Measurements from ENCODE around the gene SOX11. TPM values are rescaled to one million over a fixed set of nuclear protein-coding genes. Genes with fewer than 3 reads are reported as not detected.
"Not testable (repeated sequence)": the region's sequence is repeated elsewhere in the genome, so short reads cannot be mapped to it uniquely, and the experiment has no call there.

Gene SOX11
- 2.8 TPM for total RNA-seq
- long read RNA-seq, full-length matches to known transcripts: 4 of 4 reads
- long read RNA-seq, partial matches to known transcripts: 0 of 4 reads
- long read RNA-seq, other reads (novel, unspliced or antisense): 0 of 4 reads

DNA sequence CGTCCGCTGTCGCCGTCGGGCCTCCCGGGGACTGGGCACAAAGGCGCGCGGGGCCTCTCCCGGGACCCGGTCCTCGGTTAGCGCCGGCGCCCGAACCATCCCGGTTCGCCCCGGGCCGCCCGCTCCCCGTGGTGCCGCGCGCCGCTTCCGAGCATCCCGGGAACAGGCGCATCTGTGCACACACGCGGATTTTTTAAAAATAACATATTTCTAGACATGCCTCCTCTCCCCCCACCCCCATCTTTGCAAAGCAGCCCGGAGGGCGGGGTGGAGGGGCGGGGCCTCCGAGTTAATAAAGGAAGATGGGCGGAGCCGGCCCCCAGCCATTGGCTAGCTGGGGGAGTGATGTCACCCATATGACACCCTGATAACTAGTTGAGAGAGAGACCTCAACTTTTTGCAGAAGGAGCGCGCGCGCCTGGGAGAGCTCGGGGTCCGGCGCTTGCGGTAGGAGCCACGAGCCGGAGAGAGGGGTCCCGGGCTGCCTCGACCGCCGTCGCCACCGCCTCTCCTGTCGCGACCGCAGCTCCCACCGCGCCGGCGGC lies at the start of gene SOX11:
Gene SOX11 (plus strand): TSS at position 400 of the 545 bp plus-strand sequence. CDS start 338 bp downstream, outside the sequence.
- peak; percentile 76 for DNase-seq (ENCODE audit: low spot score)
- intact Hi-C loops (cut with DNase I): loop anchor here (5.0 kb wide), 1 partner anchor 170 kb away; no protein-coding TSS in a partner anchor

DNA sequence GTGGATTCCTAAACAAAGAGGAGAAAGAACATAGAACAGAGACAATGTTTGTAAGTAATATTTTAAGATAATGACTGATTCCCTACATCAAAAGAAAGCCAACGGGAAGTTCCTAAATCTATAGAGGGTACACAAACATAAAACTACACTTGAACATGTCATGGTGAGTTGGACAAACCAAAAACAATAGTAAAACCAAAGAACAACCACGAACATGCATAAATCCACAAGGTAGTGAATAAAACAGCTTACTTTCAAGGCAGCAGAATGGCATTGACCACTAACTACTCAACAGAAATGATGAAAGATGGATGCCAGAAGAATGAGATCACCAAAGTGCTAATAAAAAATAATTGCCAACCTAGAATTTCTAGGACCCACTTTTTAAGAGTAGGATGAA lies 39.5 kb upstream of the SOX11 start:
- intact Hi-C loops (cut with DNase I); DNase-seq (ENCODE audit: low spot score): not testable (repeated sequence)

DNA sequence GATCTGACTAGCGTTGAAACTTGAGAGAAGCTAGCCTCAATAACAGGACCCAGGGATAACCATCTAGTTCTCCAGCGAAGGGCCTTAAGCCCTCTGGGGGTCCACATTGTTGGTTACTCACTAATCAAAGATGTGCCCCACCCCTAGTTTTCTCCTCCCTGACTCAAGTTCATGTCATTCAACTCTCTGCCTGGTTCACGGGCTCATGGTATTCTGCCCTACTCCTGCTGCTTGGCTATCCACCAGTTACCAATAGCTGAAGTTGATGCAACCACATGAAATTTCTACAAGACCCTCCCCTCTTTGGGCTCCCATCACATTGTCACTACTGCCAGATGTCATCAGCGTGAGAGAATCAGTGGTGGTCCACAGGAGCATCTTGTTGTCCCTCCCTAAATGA lies 38.4 kb upstream of the SOX11 start:
- DNase-seq (ENCODE audit: low spot score); intact Hi-C loops (cut with DNase I): not testable (repeated sequence)

DNA sequence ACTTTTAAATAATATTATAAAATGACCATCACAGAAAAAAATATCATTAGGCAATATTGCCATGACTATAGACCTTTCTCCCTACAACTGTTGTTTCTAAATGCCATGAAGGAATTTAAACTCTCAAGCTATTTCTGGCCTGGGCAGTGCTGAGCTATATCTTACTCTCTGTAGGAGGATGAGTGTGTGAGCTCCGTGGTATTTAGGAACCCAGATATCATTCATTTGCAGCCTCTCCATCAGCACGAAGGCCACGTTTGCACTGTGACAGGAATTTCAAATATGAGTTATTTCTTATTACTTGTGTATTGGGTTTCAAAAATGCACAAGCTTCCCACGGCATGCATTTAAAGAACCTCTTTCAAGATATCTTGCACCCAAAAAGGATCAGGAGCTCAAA lies 35.0 kb upstream of the SOX11 start:
- intact Hi-C loops (cut with DNase I): no loop called here

DNA sequence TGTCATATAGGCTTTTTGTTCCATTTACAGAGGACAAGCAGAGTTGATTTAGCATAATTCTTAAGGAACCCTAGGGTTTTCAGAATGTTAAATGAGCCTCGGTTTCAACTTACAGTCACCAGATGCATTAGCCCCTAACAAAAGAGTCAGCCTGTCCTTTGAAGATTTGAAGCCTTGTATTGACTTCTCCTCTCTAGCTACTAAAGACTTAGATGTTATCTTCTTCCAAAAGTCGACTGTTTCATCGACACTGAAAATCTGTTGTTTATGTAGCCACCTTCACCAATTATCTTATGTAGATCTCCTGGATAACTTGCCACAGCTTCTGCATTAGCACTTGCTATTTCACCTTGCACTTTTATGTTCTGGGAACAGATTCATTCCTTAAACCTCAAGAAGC lies 31.6 kb upstream of the SOX11 start:
- no peak for DNase-seq (ENCODE audit: low spot score)
- intact Hi-C loops (cut with DNase I): no loop called here

More for the DNA sequence above, 35.0 kb upstream of the SOX11 start:
- no peak for DNase-seq (ENCODE audit: low spot score)

DNA sequence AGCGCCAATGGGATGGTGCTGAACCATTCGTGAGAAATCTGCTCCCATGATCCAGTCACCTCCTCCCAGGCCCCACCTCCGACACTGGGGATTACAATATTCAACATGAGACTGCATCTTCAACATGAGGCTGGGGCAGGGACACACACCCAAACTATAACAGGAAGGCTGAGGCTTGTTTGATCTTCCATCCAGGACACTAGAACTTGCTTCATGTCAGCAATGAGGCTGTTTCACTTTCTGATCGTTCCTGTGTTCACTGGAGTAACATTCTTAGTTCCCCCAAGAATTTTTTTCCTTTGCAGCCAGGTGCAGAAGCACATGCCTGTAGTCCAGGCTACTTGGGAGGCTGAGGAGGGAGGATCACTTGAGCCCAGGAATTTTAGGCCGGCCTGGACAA lies 30.8 kb upstream of the SOX11 start:
- intact Hi-C loops (cut with DNase I): no loop called here
- DNase-seq (ENCODE audit: low spot score): no peak

DNA sequence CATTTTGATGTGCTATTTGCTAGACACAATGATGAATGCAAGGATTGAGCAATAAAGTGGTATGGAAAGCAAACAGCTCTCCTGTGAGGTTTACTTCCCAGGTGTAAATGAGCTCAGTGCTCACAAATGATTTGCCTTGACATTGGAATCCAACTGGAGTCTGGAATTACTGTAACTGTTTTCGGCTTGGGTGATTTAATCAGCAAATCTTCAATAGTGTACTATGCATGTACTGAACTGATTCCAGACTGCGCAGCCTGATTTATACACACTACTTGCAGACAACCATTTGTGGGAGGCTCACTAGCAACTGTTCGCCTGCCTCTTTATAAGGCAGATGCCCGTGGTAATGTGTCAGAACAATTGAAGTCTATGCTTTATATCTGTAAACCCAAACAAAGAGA lies 27.9 kb upstream of the SOX11 start:
- intact Hi-C loops (cut with DNase I): no loop called here
- DNase-seq (ENCODE audit: low spot score): no peak

DNA sequence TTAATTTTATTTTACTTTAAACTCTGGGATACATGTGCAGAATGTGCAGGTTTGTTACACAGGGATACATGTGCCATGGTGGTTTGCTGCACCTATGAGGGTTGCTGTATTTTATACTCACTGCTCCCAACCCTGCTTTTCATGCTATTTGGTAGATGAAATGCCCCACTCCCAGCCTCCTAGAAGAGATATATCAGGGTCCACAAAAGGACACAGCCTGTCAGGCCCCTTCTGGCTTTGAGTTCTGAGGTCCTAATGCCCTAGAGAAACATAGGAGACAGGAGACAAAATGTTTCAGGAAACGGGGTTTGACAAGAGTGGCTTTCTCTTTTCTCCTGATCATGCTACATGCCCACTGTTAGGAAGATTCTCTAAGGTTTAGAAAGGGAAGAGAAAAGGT lies 27.1 kb upstream of the SOX11 start:
- intact Hi-C loops (cut with DNase I): no loop called here
- DNase-seq (ENCODE audit: low spot score): no peak

DNA sequence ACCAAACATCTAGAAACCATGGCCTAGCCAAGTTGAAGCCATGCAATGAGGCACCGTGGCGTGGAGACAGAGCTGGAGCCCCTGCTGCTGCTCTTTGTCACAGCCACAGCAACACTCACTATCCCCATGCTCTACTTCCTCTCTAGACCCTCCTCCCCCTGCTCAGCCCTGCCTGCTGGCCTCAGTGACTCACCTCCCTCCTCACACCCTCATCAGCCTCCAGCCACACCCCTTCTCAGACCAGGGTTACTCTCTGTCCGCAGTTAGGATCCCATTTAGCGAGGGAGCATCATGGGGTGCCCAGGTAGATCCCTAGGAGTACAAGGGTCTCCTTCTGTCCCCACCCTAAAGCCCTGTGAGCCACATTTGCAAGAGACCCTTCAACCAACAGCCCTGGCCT lies 25.4 kb upstream of the SOX11 start:
- intact Hi-C loops (cut with DNase I): no loop called here
- DNase-seq (ENCODE audit: low spot score): no peak

DNA sequence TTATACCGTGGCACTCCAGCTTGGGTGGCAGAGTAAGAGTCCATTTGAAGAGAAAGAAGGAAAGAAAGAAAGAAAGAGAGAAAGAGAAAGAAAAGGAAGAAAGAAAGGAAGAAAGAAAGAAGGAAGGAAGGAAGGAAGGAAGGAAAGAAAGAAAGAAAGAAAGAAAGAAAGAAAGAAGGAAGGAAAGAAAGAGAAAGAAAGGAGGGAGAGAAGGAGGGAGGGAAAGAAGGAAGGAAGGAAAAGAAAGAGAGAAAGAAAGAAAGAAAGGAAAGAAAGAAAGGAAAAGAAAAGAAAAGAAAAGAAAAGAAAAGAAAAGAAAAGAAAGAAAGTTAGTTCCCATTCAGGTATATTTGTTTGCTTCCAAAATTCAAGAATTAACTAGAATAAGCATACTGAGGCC lies 24.5 kb upstream of the SOX11 start:
- intact Hi-C loops (cut with DNase I); DNase-seq (ENCODE audit: low spot score): not testable (repeated sequence)

DNA sequence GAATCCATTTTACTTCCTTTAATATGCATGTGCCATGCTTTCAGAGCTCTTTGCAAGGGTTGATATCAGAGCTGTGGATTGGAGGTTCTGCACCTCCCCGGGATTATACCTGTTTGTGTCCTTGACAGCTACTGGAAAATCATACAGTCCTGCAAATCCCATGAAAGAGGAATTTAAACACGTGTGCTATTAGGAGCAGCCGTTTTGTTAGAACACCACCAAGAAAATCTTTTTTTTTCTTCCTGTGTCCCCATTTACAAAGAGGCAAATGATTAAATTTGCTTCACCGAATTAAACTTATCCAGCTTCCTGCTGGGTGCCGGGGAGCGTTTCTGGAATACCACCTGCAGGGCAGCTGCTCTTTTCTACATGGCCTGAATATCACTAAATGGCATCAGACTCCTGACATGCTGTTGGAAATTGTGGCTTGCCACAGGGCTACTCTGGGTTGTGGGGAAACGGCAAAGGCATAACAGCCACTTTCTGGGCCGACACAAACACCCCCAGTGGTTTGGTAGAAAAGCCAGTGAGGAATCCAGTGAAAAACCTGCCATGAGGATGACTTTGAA lies 23.4 kb upstream of the SOX11 start:
- no peak for DNase-seq (ENCODE audit: low spot score)
- intact Hi-C loops (cut with DNase I): no loop called here

DNA sequence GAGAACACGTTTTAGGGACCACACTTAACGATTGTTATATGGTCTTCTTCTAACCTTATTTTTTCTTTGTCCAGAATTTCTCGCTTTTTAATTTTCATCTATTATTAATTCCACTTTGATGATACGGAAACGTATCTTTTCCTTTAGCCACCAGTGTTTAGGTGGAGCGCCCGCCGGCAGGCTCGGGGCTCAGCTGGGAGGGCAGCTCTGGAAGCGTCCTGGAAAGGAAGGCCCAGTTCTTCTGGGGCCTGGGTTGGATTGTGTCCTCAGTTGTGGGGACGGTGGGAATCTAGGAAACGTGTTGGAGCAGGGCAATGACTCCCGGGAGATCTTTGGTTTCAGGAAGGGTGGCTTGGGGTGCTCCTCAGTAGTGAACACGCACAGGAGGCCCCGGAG lies 19.4 kb upstream of the SOX11 start:
- intact Hi-C loops (cut with DNase I): no loop called here
- no peak for DNase-seq (ENCODE audit: low spot score)

DNA sequence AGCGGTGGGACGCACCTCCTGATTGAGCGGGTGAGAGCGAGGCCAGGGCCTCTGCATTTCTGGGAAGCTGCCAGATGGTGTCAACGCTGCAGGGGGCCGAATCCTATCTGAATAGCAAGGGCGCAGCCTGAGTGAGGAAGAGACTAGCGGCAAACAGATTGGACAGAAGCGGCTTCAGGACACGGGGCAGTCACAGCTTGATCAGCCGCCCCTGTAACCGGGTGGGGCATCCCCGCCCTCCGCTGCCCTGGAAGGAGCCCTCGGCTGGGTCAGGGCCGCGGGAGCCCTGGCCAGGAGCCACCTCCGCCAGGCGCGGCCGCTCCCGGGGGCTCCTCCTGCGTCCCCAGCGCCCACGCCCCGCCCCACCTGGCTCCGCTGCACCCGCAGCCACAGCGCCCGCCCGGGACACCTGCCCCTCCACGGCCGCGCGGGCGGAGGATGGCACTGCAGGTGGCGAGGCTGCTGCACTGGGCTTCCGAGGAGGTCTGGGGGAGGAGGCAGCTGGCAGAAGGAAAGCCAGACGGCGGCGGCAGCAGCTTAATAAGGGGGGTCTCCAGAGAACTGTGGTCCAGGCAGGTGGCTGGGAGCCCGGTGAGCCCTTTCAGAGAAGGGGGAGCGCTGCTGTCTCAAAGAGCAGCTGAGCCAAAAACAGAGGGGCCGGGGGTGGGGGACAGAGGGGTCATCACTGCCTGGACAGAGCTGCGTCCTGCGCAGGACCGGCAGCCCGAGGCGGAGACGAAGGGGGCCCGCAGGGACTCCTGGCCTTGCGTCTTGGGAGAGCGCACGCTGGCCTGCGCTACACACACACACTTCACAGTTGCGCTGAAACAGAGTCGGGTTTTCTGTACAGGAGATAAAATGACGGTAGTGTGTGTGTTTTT lies 18.8 kb upstream of the SOX11 start:
- DNase-seq (ENCODE audit: low spot score): no peak
- intact Hi-C loops (cut with DNase I): no loop called here

DNA sequence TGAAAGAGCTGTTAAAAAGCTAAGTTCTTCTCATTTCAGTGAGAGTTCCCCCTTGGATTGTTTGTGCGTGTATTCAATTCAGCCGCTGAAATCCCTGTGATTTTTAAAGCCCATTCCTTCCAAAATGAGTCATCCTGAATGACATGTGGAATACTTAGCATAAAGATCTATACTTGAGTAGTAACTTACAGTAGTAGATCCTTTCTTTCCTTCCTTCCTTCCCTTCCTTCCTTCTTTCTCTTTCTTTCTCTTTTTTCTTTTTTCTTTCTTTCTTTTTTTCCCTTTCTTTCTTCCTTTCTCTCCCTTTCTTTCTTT lies 18.2 kb upstream of the SOX11 start:
- no peak for DNase-seq (ENCODE audit: low spot score)
- intact Hi-C loops (cut with DNase I): no loop called here

DNA sequence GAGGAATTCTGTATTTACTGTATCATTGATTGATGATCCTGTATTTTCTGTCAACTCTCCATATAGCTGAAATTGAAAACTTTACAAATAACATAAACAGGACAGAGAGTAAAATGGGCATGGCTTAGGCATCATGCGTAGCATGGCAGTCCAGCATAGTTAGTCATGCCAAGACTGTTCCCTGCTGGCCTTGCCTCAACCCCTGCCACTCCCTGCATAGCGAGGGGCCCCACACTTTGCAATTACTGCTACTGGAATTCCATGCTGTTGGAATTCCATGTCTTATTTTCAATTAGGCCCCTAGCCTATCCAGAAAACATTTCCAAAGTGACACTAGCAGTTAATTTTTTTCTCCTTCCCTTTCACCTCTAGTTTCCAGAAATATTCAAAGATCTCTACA lies 15.1 kb upstream of the SOX11 start:
- DNase-seq (ENCODE audit: low spot score): no peak
- intact Hi-C loops (cut with DNase I): no loop called here

DNA sequence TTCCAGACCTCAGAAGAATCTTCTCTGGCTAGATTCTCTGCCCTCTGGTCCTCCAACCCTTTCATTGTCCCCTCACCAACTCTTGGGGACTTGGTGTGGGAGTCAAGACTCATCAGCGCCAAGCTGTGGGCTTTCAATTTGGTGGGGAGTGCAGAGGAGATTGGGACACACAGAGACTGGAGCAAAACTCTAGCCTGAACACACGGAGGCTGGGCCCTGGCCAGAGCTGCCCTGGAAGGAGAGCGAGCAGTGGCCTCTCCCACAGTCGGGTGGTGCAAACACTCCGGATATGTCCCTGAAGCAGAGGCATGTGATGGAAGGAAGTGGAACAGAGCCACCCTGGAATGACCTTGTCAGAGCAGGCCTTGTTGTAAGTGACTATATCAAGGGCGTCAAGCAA lies 8.7 kb upstream of the SOX11 start:
- intact Hi-C loops (cut with DNase I): no loop called here
- DNase-seq (ENCODE audit: low spot score): no peak

DNA sequence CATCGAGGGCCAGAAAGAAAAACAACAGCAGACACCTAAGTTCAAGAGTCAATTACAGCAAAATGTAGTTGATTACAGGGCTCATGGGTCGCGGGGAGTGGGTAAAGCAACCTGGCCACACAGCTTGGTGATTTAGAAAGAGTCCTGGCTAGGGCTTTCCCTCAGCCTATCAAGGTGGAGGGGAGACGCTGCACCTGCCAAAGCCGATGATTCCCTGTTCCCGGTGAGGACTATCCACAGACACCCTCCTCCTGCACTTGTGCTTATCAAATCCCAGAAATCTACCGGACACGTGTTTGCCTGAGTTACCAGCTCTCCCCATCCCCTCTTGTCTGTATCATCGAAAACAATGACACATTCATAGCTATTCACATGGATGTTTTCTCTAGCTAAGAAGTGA lies 7.0 kb upstream of the SOX11 start:
- intact Hi-C loops (cut with DNase I): no loop called here
- no peak for DNase-seq (ENCODE audit: low spot score)

DNA sequence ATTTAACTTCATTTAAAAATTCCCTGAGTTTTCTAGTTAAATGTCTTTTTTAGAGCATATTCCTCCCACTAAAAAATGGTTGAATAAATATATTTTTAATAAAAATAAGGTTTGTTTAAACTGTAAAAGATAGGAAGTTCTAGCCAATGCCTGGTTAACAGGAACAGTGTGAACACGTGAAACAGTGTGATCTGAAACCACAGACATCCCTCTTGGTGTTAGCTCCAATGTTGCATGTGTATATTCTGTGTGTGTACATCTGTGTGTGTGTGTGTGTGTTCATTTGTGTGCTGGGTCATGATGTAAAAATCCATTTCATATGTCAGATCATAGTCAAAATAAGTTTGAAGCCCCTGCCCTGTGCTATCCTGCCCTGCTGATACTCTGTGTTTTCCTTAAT lies 6.1 kb upstream of the SOX11 start:
- intact Hi-C loops (cut with DNase I): no loop called here
- no peak for DNase-seq (ENCODE audit: low spot score)

DNA sequence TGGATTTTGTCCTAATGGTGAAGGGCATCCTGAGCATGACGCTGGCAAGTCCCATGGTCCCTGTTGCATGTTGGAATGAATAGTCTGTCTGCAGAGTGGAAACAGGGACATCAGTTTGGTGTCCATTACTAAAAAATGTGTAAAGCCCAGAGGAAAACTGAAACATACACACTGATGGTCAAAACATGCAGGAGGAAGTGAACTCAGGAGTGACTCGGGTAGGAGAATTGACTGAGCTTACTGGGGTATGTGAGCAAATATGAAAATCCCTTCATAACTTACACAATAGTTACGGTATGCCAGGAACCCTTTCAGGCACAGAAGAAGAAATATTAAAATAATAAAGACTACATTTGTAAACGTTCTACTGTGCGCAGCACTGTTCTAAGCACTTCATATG lies 5.6 kb upstream of the SOX11 start:
- intact Hi-C loops (cut with DNase I): no loop called here
- no peak for DNase-seq (ENCODE audit: low spot score)

DNA sequence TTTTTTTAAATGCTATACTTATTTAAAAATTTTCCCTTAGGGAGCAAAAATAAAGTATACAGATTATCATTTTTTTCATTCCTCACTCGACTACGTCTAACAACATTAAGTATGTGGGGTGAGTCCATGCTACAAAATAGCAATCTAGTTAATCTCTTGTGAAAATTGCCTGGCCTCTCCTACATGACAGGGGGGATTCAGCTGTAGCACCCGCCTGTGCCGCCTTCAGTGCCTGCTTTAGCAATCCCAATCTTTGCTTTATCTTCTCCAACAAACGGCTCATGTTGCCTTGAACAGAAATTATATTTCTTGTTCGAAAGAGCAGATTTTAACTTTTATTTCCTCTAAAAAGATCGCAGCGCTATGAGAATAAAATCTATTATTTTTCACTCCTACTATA lies 2.4 kb upstream of the SOX11 start:
- no peak for DNase-seq (ENCODE audit: low spot score)
- intact Hi-C loops (cut with DNase I): loop anchor here (5.0 kb wide), 1 partner anchor 167 kb away; no protein-coding TSS in a partner anchor

DNA sequence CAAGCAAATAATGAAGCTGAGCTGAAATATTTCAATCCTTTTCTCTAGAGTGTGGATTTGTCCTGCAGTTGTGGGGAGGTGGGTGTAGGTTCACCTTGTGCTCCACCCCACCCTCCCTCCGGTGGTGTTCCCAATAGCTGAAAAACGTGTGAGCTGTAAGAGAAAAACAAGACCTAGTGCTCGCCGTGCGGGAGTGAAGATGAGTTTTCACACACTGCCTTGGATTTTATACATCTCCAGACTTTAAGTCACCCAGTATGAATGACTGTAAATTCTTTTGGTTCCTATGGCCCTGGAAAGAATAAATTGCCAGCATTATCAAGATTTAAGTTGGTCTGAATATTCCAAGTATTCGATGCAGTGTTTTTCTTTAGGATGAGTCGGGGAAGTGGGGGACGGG lies 1.9 kb upstream of the SOX11 start:
- intact Hi-C loops (cut with DNase I): loop anchor here (5.0 kb wide), 1 partner anchor 168 kb away; no protein-coding TSS in a partner anchor
- no peak for DNase-seq (ENCODE audit: low spot score)
